ENCODE data around the gene ONECUT3. TPM values are rescaled to one million over a fixed set of nuclear protein-coding genes. Genes with fewer than 3 reads are reported as not detected.

Gene ONECUT3
- total and polyA plus RNA-seq, 10 of the 15 experiments (the other 5 are each of a cell fraction or from before 2014, with no cell fraction given) = not detected

GRCh38 chr19:1748115-1748872 is 5.0 kb upstream of the ONECUT3 start (continued):
- no peak for TF ChIP-seq PRDM15 (CRISPR knock-in tag; IDR thresholded peaks at IDR 0.05)

GRCh38 chr19:1748873-1749341 is 4.4 kb upstream of the ONECUT3 start:
- H3K79me2 ChIP-seq (ENCODE audit: control insufficient read depth, insufficient read depth, low read length) = no peaks in the 10 kb centered on the region
- H3K4me3 ChIP-seq = no peak overlapping the region
- ChIA-PET SMC1A (ENCODE audit: uncharacterized antibody, unreplicated experiment) (no interaction called here), CTCF (no interaction called here), RAD21 (ENCODE audit: unreplicated experiment) (no interaction called here), POLR2A (no interaction called here)
- BruUV-seq (replicated peaks) = no TSS peak
- peaks cover 12% of the 10 kb centered on the region for H3K4me1 ChIP-seq (ENCODE audit: control insufficient read depth, insufficient read depth, low read length)
- ATAC-seq = no peak
- TF ChIP-seq RAD21 (IDR thresholded peaks at IDR 0.05; ENCODE audit: insufficient read depth, low read depth, low read length) (no peak), SUPT20H (IDR thresholded peaks at IDR 0.05; ENCODE audit: borderline replicate concordance, control insufficient read depth, low read depth, low read length) (no peak), SMAD5 (IDR thresholded peaks at IDR 0.05; ENCODE audit: low read depth) (no peak), YY1 (IDR thresholded peaks at IDR 0.05; ENCODE audit: low read depth, low read length) (no peak), RELA (IDR thresholded peaks at IDR 0.05; ENCODE audit: borderline replicate concordance, partially characterized antibody) (no peak), MAX (IDR thresholded peaks at IDR 0.05; ENCODE audit: low read depth, low read length) (no peak)
- peaks cover 16 to 24% of the 10 kb centered on the region in 2 experiments for H3K27me3 ChIP-seq (replicated peaks in 1 of 2; ENCODE audit: control insufficient read depth in 2 of 2, insufficient read depth in 2 of 2, low read length in 1 of 2)
- no peak overlapping the region for H3K9ac ChIP-seq (ENCODE audit: control insufficient read depth, insufficient read depth, low read length)
- H3K36me3 ChIP-seq (ENCODE audit: control insufficient read depth in 2 of 2, insufficient read depth in 2 of 2, low read length in 1 of 2) = no peaks in the 10 kb centered on the region
- no peak for DNase-seq (ENCODE audit: low read depth, low spot score)
- no peaks in the 10 kb centered on the region for H4K20me1 ChIP-seq (ENCODE audit: control insufficient read depth, insufficient read depth)
- peak overlapping the region; percentile 77; the same call in 1 of the 2 replicates for H3K4me2 ChIP-seq (ENCODE audit: control insufficient read depth, insufficient read depth)
- H3K9me3 ChIP-seq (replicated peaks; ENCODE audit: control insufficient read depth, insufficient read depth, low read length) = no peaks in the 10 kb centered on the region
- H2AFZ ChIP-seq (ENCODE audit: control insufficient read depth, low read depth, low read length) = no peak overlapping the region
- intact Hi-C loops (cut with micrococcal nuclease; ENCODE audit: unreplicated experiment) = no loop called here
- FAIRE-seq = no peak
- in situ Hi-C loops (cut with MboI) = no loop called here
- H3K27ac ChIP-seq (ENCODE audit: control insufficient read depth, insufficient read depth) = no peak overlapping the region
- WGBS (ENCODE audit: insufficient coverage, insufficient replicate concordance, low lambda C conversion rate, missing lambda C conversion rate) = 48% methylated on average over 28 of the region's 45 CpGs
